C4-2B (cell line): ENCODE results near the gene PROSER2.

Experiments
- CTCF ChIP-seq: fragments of 450-650 bp; conservative IDR thresholded peaks from 2 replicates; pipeline ENCODE4 v1.5.1; 2017; ENCODE audit warnings: mild to moderate bottlenecking
- ZFX ChIP-seq: fragments of 450-650 bp; IDR thresholded peaks from 2 replicates; pipeline ENCODE4 v1.6.1; 2017

DNA sequence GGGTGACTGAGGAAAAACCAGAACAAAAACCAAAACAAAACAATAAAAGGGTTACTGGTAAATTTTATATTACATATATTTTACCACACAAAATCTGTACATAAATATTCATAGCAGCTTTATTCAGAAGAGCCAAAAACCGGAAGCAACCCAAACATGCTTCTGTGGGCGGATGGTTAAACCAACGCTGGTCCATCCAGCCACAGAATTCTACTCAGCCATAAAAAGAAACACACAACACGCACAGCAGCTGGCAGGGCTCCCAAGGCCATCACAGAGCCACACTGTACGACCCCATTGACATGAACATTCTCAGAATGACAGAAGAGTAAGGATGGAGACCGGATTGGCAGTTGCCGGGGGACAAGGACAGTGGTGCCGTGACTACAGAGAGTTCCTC is 83.6 kb downstream of the PROSER2 start:
- no peak for TF ChIP-seq CTCF
- TF ChIP-seq ZFX, result no peak
